Measurements from ENCODE around the gene SCAANT1.

Gene SCAANT1

GRCh38 chr3:63934041-63934866, 22.1 kb upstream of the SCAANT1 start:
- peak; percentile 70 for DNase-seq (ENCODE audit: low spot score)

DNA sequence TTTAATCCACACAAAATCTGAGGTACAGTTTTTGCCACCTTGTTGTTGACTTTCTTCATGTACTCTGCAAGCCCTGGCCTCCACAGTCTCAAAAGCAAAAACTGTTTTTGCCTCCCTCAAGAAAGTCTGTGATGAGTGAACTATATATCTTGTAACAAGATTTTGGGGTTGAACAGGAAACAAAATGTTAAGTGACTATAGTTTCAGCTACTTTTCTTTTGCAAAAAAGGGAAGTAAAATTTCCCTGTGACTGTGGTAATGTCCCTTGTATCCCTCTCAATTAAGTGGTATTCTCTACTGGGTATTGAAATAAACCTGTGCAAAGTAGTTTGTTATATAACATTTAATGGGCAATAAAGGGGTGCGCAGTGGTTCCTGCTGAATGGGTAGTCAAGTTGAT, 21.3 kb upstream of the SCAANT1 start:
- DNase-seq (ENCODE audit: low spot score), result no peak

GRCh38 chr3:63932509-63933212, 20.5 kb upstream of the SCAANT1 start:
- no peak for DNase-seq (ENCODE audit: low spot score)

- DNase-seq (ENCODE audit: low spot score), result no peak
Observed at GRCh38 chr3:63931290-63931689, 19.1 kb upstream of the SCAANT1 start.

DNA sequence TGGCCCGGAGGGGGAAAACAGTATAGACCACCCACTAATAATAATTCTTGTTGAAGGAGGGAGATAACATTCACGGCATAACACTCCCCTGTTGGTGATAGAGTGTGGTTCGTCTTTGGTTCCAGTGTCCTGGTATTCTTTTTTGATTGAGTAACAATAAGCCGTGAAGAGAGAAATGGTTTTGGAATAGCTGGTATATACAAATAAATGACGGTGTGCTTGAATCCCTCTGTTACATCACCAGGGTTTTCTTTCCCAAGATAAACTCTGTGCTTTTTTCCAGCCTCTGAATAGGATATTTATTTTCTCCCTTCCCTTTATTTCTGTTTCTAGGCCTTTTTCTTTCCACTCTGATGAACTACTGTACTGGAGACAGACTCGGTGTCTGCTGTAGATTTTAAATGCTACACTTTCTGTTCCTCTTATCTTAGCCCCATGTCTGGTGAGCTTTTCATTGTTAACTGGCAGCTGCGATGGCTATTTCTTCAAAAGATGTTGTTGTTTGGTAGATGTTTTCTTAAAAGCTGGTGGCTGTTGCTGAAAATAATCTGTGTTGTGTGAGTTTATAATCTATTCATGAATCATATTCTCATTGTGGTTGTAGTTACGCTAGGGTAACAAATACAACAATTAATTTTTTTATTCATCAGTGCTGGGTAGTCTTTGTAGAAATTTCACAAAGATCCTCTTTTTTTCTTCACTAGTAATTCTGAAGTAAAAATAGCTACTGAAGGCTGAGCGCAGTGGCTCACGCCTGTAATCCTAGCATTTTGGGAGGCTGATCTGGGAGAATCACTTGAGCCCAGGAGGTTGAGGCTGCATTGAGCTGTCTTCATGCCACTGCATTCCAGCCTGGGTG, 15.5 kb upstream of the SCAANT1 start:
- no peak for DNase-seq (ENCODE audit: low spot score)

- DNase-seq (ENCODE audit: low spot score), result no peak
Observed at GRCh38 chr3:63926309-63926708, 14.1 kb upstream of the SCAANT1 start.

- DNase-seq (ENCODE audit: low spot score), result no peak
Observed at GRCh38 chr3:63922491-63923199, 10.5 kb upstream of the SCAANT1 start.

DNA sequence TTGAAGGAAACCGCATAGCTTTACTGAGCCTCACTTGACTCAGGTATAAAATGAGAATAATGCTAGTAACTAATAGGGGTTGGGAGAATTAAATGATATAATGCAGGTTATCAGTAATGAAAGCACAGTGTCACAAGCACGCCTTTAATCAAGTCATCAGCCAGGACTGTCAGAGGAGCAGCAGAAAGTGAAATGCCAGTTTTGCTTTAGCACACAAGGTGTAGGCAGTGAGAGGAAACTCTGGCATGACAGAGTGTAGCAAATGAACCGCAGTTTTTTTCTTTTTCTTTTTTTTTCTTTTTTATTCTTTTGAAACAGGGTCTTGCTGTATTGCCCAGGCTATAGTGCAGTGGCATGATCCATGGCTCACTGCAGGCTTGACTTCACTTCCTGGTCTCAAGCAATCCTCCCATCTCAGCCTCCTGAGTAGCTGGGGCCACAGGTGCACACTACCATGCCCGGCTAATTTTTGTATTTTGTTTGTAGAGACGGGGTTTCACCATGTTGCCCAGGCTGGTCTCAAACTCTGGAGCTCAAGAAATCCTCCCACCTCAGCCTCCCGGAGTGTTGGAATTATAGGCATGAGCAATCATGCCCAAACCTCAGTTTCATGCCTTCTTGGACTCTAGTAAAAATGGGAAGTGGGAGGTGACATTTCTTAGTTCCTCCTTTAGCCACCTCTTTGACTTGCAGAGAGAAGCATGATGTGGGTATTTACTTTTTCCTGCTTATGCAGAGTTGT, 9.7 kb upstream of the SCAANT1 start:
- DNase-seq (ENCODE audit: low spot score), result no peak

- DNase-seq (ENCODE audit: low spot score), result no peak
Observed at GRCh38 chr3:63920001-63920400, 7.8 kb upstream of the SCAANT1 start.

GRCh38 chr3:63918321-63918720, 6.1 kb upstream of the SCAANT1 start:
- DNase-seq (ENCODE audit: low spot score), result no peak

DNA sequence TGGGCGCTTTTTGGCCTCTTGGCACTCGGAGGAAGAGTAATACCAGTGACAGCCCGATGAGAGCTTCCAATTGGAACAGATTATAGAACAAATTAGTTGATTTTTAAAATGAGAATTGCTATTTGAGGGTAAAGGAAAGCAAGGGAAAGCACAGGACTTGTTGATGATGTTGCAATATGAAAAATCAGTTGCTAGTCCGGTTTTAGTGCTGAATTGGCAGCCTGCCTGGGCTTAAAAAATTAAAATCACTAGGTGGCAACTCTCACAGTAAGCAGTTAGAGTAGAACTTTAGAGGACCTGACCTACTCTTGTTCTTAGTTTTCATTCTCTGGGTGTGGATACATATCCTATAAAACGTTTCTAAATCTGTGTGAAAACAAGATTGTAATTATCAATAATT, 2.1 kb upstream of the SCAANT1 start:
- DNase-seq (ENCODE audit: low spot score), result no peak

DNA sequence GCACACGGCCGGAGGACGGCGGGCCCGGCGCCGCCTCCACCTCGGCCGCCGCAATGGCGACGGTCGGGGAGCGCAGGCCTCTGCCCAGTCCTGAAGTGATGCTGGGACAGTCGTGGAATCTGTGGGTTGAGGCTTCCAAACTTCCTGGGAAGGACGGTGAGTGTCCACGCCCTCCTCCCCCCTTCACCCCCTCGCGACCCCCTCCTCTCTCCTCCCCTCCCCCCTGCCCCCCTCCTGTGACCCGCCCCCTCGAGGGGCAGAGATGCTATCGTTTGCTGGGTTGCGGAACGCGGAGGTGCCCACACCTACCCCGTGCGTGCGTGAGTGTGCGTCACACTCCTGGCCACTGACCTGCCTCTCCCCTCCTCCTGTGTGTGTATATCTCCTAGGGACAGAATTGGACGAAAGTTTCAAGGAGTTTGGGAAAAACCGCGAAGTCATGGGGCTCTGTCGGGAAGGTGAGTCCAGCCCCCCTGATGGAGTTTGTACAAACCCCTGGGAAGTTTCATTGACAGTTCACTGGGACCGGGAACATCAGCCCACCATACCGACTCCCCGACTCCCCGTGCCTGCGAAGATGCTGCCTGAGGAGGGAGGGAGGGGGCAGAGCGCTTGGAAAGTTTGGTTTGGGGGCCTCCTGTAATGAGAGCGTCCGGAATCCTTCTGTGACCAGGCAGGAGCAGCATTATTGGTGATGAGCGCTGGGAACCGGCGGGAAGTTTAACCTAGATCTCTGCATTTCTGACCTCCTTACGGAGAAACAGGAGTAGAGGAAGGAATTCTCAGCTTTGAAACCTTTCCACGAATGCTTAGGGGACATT, 795 bp upstream of the SCAANT1 start:
- peak; percentile 49 for DNase-seq (ENCODE audit: low spot score)

DNA sequence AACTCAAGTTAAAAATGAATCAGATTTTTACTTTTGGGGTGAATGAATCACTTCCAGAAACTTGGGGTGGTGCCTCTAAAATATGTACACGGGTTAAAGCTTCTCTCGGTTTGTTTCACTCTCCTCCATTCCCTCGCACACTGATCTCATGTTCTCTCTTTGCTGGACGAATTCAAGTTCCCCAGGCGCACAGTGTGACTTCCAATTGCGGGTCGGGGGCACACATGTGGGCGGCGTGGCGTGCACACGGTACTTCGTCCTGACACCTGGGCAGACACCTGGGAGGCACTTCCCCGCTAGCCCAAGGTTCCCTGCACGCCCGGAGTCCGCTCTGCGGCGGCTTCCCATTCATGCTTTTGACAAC, 692 bp downstream of the SCAANT1 start:
- peak; percentile 40 for DNase-seq (ENCODE audit: low spot score)

DNA sequence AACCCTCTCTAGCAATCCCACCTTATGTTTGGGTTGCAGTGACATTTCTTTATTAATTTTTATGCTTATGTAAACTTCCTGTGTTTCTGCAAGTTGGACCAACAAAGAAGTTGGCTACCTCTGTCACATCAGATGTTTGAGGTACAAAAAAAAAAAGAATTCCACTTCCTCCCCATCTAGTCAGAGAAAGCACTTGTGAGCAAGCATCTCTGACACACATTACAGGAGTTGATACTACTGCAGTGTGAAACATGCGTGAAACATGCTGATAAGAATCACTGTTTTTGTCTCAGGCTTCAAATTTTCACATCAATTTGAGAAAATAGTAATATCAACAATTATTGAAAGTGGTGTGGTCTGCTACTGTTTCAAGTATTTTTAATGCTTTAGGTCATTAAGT, 1.3 kb downstream of the SCAANT1 start:
- peak; percentile 48 for DNase-seq (ENCODE audit: low spot score)

- no peak for DNase-seq (ENCODE audit: low spot score)
Observed at GRCh38 chr3:63910001-63910400, 2.2 kb downstream of the SCAANT1 start.

DNA sequence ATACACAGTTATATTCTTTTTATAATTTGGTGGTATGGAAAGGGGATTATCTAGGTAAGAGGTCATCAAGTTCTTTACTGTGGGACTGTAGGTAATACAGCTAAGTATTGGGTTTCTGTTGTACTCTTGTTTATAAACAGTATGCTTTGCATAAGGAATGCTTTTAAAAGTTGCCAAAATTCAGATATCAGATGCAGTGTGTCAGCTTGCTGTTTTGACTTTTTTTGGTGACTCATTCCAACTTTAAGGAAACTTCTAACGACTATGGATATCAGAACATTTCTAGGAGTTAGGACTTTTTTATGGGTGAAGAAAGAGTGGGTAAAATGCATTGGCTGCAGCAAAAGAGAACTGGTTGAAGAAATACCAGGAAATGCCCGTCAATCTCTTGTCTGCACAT, 2.8 kb downstream of the SCAANT1 start:
- no peak for DNase-seq (ENCODE audit: low spot score)

DNA sequence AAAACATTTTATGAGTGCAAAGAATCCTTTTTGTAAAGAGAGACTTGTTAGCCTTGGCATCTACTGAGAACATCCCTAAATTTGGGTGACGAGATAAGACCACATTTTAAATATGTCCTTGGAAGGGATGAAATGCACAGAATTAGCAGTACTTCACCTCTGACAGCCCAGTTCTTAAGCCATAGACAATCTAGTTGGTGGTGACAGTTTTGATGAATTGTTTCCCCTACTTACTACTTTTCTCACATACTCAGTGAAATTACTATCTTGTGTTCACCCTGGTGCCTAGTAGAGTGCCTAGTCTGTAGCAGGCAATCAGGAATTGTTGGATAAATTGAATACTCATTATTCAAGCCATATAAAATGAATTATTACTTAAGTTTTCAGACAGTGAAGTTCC, 3.4 kb downstream of the SCAANT1 start:
- no peak for DNase-seq (ENCODE audit: low spot score)

DNA sequence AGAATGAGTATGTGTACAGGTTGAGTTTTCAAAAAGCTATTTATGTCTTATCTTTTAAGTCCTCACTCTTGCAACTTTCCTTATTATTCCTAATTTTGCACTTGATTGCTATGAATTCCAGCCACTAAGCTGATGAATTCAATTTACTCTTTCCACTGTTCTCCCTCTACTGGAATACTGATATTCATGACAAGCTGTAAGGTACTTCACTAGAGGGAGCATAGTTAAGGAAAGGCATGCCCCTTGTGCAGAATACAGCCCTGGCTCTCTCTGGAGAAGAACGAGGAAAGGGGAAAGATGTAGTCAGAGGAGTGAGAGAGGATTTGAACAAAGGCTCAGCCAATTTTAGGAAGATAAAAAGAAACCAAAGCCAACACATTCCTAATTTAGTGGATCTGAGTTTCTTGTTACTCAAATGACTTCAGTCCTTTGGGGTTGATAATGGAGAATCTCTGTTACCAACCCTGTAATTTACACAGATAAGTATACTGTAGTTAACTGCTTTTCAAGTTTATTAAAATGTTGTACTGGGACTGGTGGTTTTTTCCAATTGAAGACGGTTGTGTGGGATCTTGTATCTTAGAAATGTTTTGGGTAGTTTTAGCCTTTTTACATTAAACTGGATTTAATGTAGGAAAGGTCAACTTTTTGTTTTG, 4.0 kb downstream of the SCAANT1 start:
- no peak for DNase-seq (ENCODE audit: low spot score)

- no peak for DNase-seq (ENCODE audit: low spot score)
Observed at GRCh38 chr3:63905731-63906620, 6.2 kb downstream of the SCAANT1 start.

Data from CD4-positive, alpha-beta T cell treated with Interleukin-2 at 100 ng/mL for 4 hours (primary cell).